ENCODE results near the gene NGEF.

DNA sequence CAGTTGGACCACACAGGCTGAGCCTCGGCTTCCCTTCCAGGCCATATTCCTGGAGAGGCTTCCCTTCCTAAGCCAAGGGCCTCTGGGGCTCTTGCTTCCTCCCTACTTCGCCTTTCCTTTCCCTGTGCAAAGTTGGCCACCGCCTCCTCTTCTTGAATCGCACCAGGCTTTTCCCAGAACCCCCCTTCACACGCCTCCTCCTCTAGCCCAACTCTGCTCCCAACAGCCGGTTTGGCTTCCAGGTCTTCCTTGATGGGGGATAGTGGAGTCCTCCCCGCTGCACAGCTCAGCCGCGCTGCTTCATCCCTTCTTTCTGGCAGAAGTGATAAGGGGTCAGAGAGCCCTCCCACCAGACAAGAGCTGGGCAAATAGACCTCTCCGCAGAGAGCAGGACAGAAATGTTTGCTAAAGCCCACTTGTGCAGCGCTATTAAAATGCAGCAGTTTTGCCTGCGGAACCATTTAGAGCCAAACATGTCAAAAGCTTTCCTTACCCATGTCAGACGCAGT is 86.6 kb downstream of the NGEF start:
- TF ChIP-seq POLR2A (IDR thresholded peaks at IDR 0.05) (no peak), CTCF (IDR thresholded peaks at IDR 0.05) (no peak)
